ENCODE results near the gene GPR84.
"Not testable (repeated sequence)": the region's sequence is repeated elsewhere in the genome, so short reads cannot be mapped to it uniquely, and the experiment has no call there.

DNA sequence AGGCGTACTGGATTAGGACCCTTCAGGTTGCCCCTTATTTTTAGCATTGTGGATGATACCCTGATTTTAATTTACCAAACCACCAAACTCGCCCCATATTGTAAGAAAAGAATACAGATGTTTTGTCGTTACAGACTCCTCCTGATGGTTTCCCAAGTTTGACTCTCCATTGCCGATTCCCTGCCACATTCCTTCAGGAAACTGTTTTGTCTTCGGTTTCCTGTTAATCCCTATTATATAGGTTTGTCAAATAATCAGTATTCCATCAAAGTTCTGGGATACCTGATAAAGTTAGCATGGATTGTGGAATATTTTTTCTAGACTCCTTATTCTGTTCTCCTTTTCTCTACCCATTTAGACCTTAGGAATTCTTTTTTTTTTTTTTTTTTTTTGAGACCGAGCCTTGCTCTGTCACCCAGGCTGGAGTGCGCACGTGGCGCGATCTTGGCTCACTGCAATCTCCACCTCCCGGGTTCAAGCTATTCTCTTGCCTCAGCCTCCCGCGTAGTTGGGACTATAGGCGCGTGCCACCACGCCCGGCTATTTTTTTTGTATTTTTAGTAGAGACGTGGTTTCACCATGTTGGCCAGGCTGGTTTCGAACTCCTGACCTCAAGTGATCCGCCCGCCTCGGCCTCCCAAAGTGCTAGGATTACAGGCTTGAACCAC is 38.7 kb downstream of the GPR84 start:
- TF ChIP-seq CTCF (IDR thresholded peaks at IDR 0.05; ENCODE audit: extremely low read depth in 1 of 2, insufficient read depth in 1 of 2, low read depth in 1 of 2, low read length in 2 of 2); POLR2AphosphoS5 (IDR thresholded peaks at IDR 0.05; ENCODE audit: insufficient read depth, low read depth, low read length); EZH2 (IDR thresholded peaks at IDR 0.05; ENCODE audit: borderline replicate concordance, low read depth, low read length, severe bottlenecking); POLR2A (IDR thresholded peaks at IDR 0.05; ENCODE audit: low read depth, low read length); JUN (IDR thresholded peaks at IDR 0.05; ENCODE audit: borderline replicate concordance, insufficient read depth, insufficient read length, low read depth); FOS (IDR thresholded peaks at IDR 0.05; ENCODE audit: borderline replicate concordance, insufficient read depth, low read length); GATA2 (IDR thresholded peaks at IDR 0.05; ENCODE audit: insufficient read depth, insufficient read length, low read depth, low read length); MYC (IDR thresholded peaks at IDR 0.05; ENCODE audit: low read depth, low read length): not testable (repeated sequence)
- TF ChIP-seq, protein P1, sequence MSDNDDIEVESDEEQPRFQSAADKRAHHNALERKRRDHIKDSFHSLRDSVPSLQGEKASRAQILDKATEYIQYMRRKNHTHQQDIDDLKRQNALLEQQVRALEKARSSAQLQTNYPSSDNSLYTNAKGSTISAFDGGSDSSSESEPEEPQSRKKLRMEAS (IDR thresholded peaks at IDR 0.05; ENCODE audit: insufficient read depth, insufficient read length), result not testable (repeated sequence)

All from endothelial cell of umbilical vein (primary cell).